Calu3 (cell line): Measurements from ENCODE around the gene MIEF2. TPM values are rescaled to one million over a fixed set of nuclear protein-coding genes. Genes with fewer than 3 reads are reported as not detected.
A peak's percentile ranks its signal among the peaks of the same experiment; 100 is the strongest.

Experiments used
- BruUV-seq: library from RNA; stranded (reverse); fragments of 400-500 nt; replicated peaks from 2 replicates; lab custom pipeline; 2021; lab: Mats Ljungman, UMichigan
- CTCF ChIA-PET: fragments of 300-600 bp; sonication (Branson Sonifier 250); formaldehyde crosslinking; loops from one replicate; lab custom pipeline; 2022; ENCODE audit warnings: antibody characterized with exemption; lab: Charles Lee
- DNase-seq: peaks from one replicate; pipeline ENCODE4 v3.0.0; 2022
- H3K27ac Mint-ChIP-seq: one replicate; pipeline ENCODE4 v1.8.0; 2022; ENCODE audit warnings: mixed read lengths; ENCODE audit not compliant: unreplicated experiment
- H3K27me3 Mint-ChIP-seq: one replicate; pipeline ENCODE4 v1.8.0; 2022; ENCODE audit warnings: mixed read lengths; ENCODE audit not compliant: unreplicated experiment
- H3K36me3 Mint-ChIP-seq: one replicate; pipeline ENCODE4 v1.8.0; 2022; ENCODE audit warnings: mild to moderate bottlenecking, moderate library complexity, mixed read lengths; ENCODE audit not compliant: insufficient read depth, unreplicated experiment
- H3K4me1 Mint-ChIP-seq: one replicate; pipeline ENCODE4 v1.8.0; 2022; ENCODE audit warnings: mild to moderate bottlenecking, low read depth, mixed read lengths; ENCODE audit not compliant: unreplicated experiment
- H3K4me3 Mint-ChIP-seq: one replicate; pipeline ENCODE4 v1.8.0; 2022; ENCODE audit warnings: mild to moderate bottlenecking, low read depth, moderate library complexity, mixed read lengths; ENCODE audit not compliant: unreplicated experiment
- H3K9me3 Mint-ChIP-seq: one replicate; pipeline ENCODE4 v1.8.0; 2022; ENCODE audit warnings: low read depth, mixed read lengths; ENCODE audit not compliant: unreplicated experiment
- intact Hi-C: fragments of 100-400 bp; cut with micrococcal nuclease; formaldehyde crosslinking; loops from one replicate; pipeline ENCODE4 v1.10.0; 2022; ENCODE audit not compliant: unreplicated experiment
- total RNA-seq: library from RNA; stranded (reverse); gene quantifications from 2 replicates; pipeline ENCODE4 v1.2.3, GENCODE V29; 2022
- TF ChIP-seq, protein P1 (sequence below): fragments of 200-600 bp; IDR thresholded peaks from one replicate; pipeline ENCODE4 v1.8.0; 2022; ENCODE audit warnings: antibody characterized with exemption; ENCODE audit not compliant: unreplicated experiment

The MIEF2 gene
- total RNA-seq, 1 experiment from 2014 or later: 13.3 TPM

- H3K4me1 Mint-ChIP-seq: no peaks in the 10 kb centered on the region
- H3K36me3 Mint-ChIP-seq: peaks cover 60% of the 10 kb centered on the region
- DNase-seq: peak; percentile 65
- CTCF ChIA-PET: interaction anchor here (1.5 kb wide), 1 partner anchor 9 kb away, joined by 4 read pairs; no protein-coding TSS in a partner anchor
- intact Hi-C loops: no loop called here
- H3K4me3 Mint-ChIP-seq: no peak overlapping the region
- H3K9me3 Mint-ChIP-seq: no peaks in the 10 kb centered on the region
- no peaks in the 10 kb centered on the region for H3K27me3 Mint-ChIP-seq
- BruUV-seq: no TSS peak
- no peak overlapping the region for H3K27ac Mint-ChIP-seq
- TF ChIP-seq, protein P1, sequence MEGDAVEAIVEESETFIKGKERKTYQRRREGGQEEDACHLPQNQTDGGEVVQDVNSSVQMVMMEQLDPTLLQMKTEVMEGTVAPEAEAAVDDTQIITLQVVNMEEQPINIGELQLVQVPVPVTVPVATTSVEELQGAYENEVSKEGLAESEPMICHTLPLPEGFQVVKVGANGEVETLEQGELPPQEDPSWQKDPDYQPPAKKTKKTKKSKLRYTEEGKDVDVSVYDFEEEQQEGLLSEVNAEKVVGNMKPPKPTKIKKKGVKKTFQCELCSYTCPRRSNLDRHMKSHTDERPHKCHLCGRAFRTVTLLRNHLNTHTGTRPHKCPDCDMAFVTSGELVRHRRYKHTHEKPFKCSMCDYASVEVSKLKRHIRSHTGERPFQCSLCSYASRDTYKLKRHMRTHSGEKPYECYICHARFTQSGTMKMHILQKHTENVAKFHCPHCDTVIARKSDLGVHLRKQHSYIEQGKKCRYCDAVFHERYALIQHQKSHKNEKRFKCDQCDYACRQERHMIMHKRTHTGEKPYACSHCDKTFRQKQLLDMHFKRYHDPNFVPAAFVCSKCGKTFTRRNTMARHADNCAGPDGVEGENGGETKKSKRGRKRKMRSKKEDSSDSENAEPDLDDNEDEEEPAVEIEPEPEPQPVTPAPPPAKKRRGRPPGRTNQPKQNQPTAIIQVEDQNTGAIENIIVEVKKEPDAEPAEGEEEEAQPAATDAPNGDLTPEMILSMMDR: peak; percentile 42
These were observed 12.1 kb upstream of the MIEF2 start for GRCh38 chr17:18248300-18248731.

GRCh38 chr17:18248811-18249210 lies 11.7 kb upstream of the MIEF2 start:
- H3K36me3 Mint-ChIP-seq: peaks cover 58% of the 10 kb centered on the region
- CTCF ChIA-PET: interaction anchor here (1.5 kb wide), 1 partner anchor 8 kb away, joined by 4 read pairs; no protein-coding TSS in a partner anchor
- H3K27me3 Mint-ChIP-seq: no peaks in the 10 kb centered on the region
- H3K27ac Mint-ChIP-seq: no peak overlapping the region
- intact Hi-C loops: no loop called here
- H3K4me1 Mint-ChIP-seq: no peaks in the 10 kb centered on the region
- no peak for DNase-seq
- H3K9me3 Mint-ChIP-seq: no peaks in the 10 kb centered on the region
- no peak overlapping the region for H3K4me3 Mint-ChIP-seq
- TF ChIP-seq, protein P1: no peak
- no TSS peak for BruUV-seq

DNA sequence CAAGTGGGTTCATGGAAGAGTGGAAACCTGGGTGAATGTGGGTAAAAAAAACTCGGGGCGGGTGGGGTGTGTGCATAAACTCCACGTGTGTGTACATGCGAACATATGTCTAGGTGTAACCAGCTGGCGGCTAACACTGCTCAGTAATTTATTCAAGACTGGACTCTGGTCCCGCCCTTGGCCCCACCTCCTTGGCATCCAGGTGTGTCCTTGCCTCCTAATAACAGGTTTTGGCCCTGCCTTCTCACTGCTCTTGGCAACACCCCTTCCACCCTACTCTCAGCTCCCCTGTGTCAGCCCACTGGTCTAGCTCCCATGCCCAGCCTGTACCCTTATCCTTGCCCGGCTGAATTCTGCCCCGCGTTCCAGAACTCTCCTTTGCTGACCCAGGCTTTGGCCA lies 10.2 kb upstream of the MIEF2 start:
- no TSS peak for BruUV-seq
- H3K9me3 Mint-ChIP-seq: no peaks in the 10 kb centered on the region
- CTCF ChIA-PET: no interaction called here
- intact Hi-C loops: no loop called here
- H3K27ac Mint-ChIP-seq: peak overlapping the region; percentile 36
- H3K36me3 Mint-ChIP-seq: peaks cover 59% of the 10 kb centered on the region
- TF ChIP-seq, protein P1: no peak
- no peak for DNase-seq
- H3K4me1 Mint-ChIP-seq: no peaks in the 10 kb centered on the region
- no peak overlapping the region for H3K4me3 Mint-ChIP-seq
- H3K27me3 Mint-ChIP-seq: no peaks in the 10 kb centered on the region

DNA sequence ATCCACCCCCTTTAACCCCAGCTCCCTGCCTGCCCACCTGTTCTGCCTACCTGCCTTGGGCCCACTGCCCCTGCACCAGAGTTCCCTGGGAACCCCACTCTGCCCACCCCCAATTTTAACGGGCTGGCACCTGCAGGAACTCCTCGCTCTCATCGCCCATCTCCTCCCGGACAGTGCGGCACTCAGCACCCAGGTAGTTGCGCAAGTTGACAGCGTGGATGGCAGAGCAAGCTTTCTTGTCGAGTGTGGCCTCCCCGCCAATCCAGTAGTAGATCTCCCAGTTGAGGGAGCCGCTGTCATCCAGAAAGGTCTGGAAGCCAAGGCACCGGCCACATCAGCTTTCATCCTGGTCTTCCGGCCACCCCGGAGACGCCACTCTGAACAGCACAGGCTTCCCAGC lies 9.8 kb upstream of the MIEF2 start:
- no peak for DNase-seq
- CTCF ChIA-PET: no interaction called here
- TF ChIP-seq, protein P1: no peak
- intact Hi-C loops: no loop called here
- no TSS peak for BruUV-seq
- Mint-ChIP-seq H3K9me3 (no peaks in the 10 kb centered on the region), H3K36me3 (peaks cover 61% of the 10 kb centered on the region), H3K27ac (peak overlapping the region; percentile 36), H3K4me3 (no peak overlapping the region), H3K4me1 (no peaks in the 10 kb centered on the region), H3K27me3 (no peaks in the 10 kb centered on the region)
